Activated CD8-positive, alpha-beta T cell treated with anti-CD3 and anti-CD28 coated beads for 36 hours (primary cell): ENCODE measurements around the gene CHRDL1. TPM values are rescaled to one million over a fixed set of nuclear protein-coding genes. Genes with fewer than 3 reads are reported as not detected.

ENCODE experiments used
- ATAC-seq: fragments of 200-7000 bp; cut with Tn5 transposase; one replicate; pipeline ENCODE4 v1.10.0; 2021; ENCODE audit warnings: mild to moderate bottlenecking, moderate library complexity
- CTCF ChIA-PET: fragments of 350-600 bp; sonication (Branson Sonifier 250); formaldehyde crosslinking; loops from one replicate; lab custom pipeline; 2021; ENCODE audit warnings: antibody characterized with exemption; lab: Charles Lee
- POLR2A ChIA-PET: fragments of 350-600 bp; sonication (Branson Sonifier 250); formaldehyde crosslinking; loops from one replicate; lab custom pipeline; 2021; ENCODE audit warnings: antibody characterized with exemption; lab: Charles Lee
- DNase-seq: peaks from one replicate; pipeline ENCODE4 v3.0.0-alpha.2; 2020
- H3K27ac Mint-ChIP-seq: one replicate; pipeline ENCODE4 v1.8.0; 2021; ENCODE audit warnings: mild to moderate bottlenecking, mixed read lengths
- H3K27me3 Mint-ChIP-seq: one replicate; pipeline ENCODE4 v1.8.0; 2021; ENCODE audit warnings: mixed read lengths
- H3K36me3 Mint-ChIP-seq: one replicate; pipeline ENCODE4 v1.8.0; 2021; ENCODE audit warnings: low read depth, mixed read lengths
- H3K4me1 Mint-ChIP-seq: one replicate; pipeline ENCODE4 v1.8.0; 2021; ENCODE audit warnings: low read depth, mixed read lengths
- H3K4me3 Mint-ChIP-seq: one replicate; pipeline ENCODE4 v1.8.0; 2021; ENCODE audit warnings: mild to moderate bottlenecking, moderate library complexity, mixed read lengths
- H3K9me3 Mint-ChIP-seq: one replicate; pipeline ENCODE4 v1.8.0; 2021; ENCODE audit warnings: mixed read lengths
- intact Hi-C: fragments of 100-400 bp; cut with micrococcal nuclease; formaldehyde crosslinking; loops from one replicate; pipeline ENCODE4 v1.10.0; 2022
- total RNA-seq, 2 experiments: library from RNA; stranded (reverse); gene quantifications; one replicate each; pipeline ENCODE4 v1.2.3, GENCODE V29; 2021
- TF ChIP-seq, protein P1 (sequence below): fragments of 200-600 bp; IDR thresholded peaks from one replicate; pipeline ENCODE4 v1.8.0; 2022; ENCODE audit warnings: antibody characterized with exemption, mild to moderate bottlenecking

Gene CHRDL1
- total RNA-seq, 2 experiments from 2014 or later = not detected

DNA sequence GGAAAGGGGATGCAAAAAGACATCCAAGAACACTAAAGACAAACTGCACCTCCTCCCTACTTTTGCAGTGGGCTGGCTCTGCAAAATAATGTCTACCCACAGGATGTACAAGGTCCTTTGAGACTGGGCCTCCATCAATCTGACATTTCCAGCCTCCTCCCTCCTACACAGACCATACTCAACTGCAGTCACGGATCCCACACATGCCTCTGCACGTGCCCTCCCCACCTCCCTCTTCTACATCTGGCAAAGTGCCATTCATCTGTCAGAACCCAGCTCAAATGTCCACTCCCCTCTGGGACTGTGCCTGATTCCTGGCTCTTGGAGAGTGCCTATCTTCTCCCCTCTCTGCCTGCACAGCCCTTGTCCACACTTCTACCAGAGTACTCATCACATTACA is 50.3 kb downstream of the CHRDL1 start:
- no peaks in the 10 kb centered on the region for H3K4me1 Mint-ChIP-seq
- intact Hi-C loops = no loop called here
- DNase-seq = no peak
- no peak overlapping the region for H3K4me3 Mint-ChIP-seq
- H3K27ac Mint-ChIP-seq = no peak overlapping the region
- no peaks in the 10 kb centered on the region for H3K36me3 Mint-ChIP-seq
- TF ChIP-seq, protein P1, sequence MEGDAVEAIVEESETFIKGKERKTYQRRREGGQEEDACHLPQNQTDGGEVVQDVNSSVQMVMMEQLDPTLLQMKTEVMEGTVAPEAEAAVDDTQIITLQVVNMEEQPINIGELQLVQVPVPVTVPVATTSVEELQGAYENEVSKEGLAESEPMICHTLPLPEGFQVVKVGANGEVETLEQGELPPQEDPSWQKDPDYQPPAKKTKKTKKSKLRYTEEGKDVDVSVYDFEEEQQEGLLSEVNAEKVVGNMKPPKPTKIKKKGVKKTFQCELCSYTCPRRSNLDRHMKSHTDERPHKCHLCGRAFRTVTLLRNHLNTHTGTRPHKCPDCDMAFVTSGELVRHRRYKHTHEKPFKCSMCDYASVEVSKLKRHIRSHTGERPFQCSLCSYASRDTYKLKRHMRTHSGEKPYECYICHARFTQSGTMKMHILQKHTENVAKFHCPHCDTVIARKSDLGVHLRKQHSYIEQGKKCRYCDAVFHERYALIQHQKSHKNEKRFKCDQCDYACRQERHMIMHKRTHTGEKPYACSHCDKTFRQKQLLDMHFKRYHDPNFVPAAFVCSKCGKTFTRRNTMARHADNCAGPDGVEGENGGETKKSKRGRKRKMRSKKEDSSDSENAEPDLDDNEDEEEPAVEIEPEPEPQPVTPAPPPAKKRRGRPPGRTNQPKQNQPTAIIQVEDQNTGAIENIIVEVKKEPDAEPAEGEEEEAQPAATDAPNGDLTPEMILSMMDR = no peak
- no peaks in the 10 kb centered on the region for H3K27me3 Mint-ChIP-seq
- ChIA-PET POLR2A (no interaction called here), CTCF (no interaction called here)
- no peak for ATAC-seq
- no peaks in the 10 kb centered on the region for H3K9me3 Mint-ChIP-seq

DNA sequence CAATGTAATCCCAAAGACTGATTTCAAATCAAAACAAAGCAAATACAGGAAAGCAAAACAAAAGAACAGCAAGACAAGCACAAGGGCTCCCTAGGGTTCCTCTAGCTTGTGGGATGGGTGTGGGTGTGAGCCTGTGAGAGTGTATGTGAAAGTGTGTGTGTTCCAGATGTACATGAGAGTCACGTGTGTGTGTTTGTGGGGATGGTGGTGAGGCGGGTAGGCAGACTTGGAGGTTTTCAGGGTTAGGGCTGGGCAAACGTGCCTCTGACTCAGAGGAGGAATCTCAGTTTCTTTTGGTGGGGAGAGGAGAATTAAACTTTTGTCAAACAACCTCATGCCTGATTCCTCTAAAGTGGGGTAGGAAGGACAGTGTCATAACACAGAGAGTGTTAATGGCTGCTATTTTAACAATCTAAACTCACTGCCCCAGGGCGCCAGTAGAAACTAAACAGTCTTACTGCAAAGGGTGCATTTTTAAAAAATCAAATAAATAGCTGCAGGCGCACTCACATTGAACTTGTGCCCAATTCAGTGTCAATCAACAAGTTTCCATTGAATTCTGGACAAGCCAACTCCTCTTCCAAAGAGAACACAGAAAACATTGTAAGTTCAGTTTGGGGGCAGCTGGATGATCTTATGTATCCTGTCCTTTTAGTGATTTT is 51.8 kb downstream of the CHRDL1 start:
- no peak overlapping the region for H3K27ac Mint-ChIP-seq
- H3K4me1 Mint-ChIP-seq = no peaks in the 10 kb centered on the region
- DNase-seq (no peak), ATAC-seq (no peak)
- no peaks in the 10 kb centered on the region for H3K27me3 Mint-ChIP-seq
- TF ChIP-seq, protein P1 = no peak
- no peaks in the 10 kb centered on the region for H3K9me3 Mint-ChIP-seq
- ChIA-PET POLR2A (no interaction called here), CTCF (no interaction called here)
- H3K4me3 Mint-ChIP-seq = no peak overlapping the region
- no peaks in the 10 kb centered on the region for H3K36me3 Mint-ChIP-seq
- intact Hi-C loops = no loop called here

DNA sequence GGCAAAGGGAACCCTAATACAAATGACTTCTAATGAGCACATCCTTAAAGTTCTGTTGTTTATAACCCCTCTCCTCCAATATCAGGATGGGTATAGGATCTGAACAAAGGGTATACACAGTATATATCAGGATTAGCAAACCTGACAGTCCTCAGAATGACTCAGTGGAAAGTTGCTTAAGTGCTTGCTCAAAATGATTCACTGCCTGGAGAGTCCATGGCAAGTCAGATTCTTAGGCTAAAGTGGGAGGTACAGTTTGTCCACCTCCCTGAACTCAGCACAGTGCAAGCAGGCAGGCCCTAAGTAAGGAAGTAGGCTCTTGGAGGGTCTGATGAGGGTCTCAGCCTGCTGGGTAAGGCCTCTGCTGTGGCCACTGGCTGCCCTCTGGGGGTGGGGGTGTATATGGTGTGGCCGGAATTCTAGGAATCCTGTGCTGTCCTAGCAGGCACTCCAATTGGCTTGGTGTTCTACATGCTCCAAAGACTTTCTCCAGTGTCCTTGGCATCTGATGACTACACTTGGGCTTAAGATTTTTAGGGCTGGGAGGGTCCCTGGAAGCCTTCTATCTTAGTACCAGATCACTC is 54.3 kb downstream of the CHRDL1 start:
- DNase-seq (no peak), ATAC-seq (no peak)
- H3K4me1 Mint-ChIP-seq = no peaks in the 10 kb centered on the region
- no peak overlapping the region for H3K27ac Mint-ChIP-seq
- ChIA-PET POLR2A (no interaction called here), CTCF (no interaction called here)
- H3K9me3 Mint-ChIP-seq = no peaks in the 10 kb centered on the region
- intact Hi-C loops = no loop called here
- no peak overlapping the region for H3K4me3 Mint-ChIP-seq
- H3K36me3 Mint-ChIP-seq = no peaks in the 10 kb centered on the region
- H3K27me3 Mint-ChIP-seq = no peaks in the 10 kb centered on the region
- TF ChIP-seq, protein P1 = no peak

DNA sequence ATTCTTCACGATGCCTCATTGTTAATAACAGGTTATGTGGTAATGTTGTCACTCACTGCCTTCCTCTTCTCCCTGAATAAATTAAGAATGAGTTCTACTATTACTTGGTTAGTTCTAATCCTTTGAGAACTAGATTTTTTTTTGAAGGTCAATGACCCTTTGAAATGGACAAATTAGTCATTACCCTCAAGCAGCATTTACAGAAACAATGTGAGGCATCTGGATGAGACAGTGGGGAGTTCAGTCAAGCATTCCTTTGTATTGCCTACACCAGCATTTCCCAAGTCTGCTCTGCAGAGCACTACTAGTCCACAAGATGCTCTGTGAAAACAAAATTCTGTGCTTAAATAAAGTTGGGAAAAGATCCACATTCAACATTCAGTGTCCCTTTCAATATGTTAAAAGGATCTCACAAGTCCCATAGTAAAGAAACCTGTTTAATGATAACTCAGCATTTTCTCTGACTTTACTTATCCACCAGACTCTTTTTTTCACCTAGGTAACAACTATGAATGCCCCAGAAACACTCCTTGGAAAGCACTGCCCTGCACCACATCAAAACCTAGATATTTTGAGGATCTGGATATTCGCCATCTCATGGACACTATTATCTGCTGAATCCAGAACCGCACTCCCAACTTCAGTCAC is 60.6 kb downstream of the CHRDL1 start:
- TF ChIP-seq, protein P1 = no peak
- Mint-ChIP-seq H3K27ac (no peak overlapping the region), H3K9me3 (no peaks in the 10 kb centered on the region), H3K36me3 (no peaks in the 10 kb centered on the region), H3K27me3 (no peaks in the 10 kb centered on the region), H3K4me1 (no peaks in the 10 kb centered on the region), H3K4me3 (no peak overlapping the region)
- intact Hi-C loops = no loop called here
- no peak for DNase-seq
- POLR2A ChIA-PET = no interaction called here
- CTCF ChIA-PET = no interaction called here
- ATAC-seq = no peak

DNA sequence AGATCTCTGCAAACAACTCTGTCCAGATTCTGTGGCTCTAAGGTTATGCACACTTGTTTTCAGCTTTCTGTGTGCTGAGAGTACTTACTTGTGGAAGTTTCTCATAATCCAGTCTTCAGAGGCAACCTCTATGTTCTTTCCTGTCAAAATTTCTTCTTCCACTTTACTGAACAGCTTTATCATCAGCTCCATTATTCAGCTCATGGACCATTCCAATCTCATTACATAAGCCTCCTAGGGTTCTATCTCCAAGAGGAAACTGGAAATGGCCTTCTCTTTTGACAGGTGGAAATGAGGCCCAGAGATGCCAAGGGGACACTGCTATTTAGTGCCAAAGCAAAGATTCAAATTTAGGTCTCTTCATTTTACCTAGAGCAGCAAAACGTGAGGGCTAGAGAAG is 61.3 kb downstream of the CHRDL1 start:
- Mint-ChIP-seq H3K36me3 (no peaks in the 10 kb centered on the region), H3K4me3 (no peak overlapping the region), H3K27ac (no peak overlapping the region), H3K27me3 (no peaks in the 10 kb centered on the region), H3K9me3 (no peaks in the 10 kb centered on the region), H3K4me1 (no peaks in the 10 kb centered on the region)
- ChIA-PET POLR2A (no interaction called here), CTCF (no interaction called here)
- ATAC-seq = no peak
- intact Hi-C loops = no loop called here
- TF ChIP-seq, protein P1 = no peak
- DNase-seq = no peak
